ENCODE measurements around the gene LGI1. TPM values are rescaled to one million over a fixed set of nuclear protein-coding genes. Genes with fewer than 3 reads are reported as not detected.
A peak's percentile ranks its signal among the peaks of the same experiment; 100 is the strongest.
"Not testable (repeated sequence)": the region's sequence is repeated elsewhere in the genome, so short reads cannot be mapped to it uniquely, and the experiment has no call there.

LGI1 gene
- total RNA-seq, 1 donor from 2014 or later, result not detected

- DNase-seq, result no peak
These were observed 49.6 kb downstream of the LGI1 start for GRCh38 chr10:93807371-93807770.

GRCh38 chr10:93812659-93813338 lies 55.1 kb downstream of the LGI1 start:
- no peak for DNase-seq

GRCh38 chr10:93813507-93814465 lies 56.0 kb downstream of the LGI1 start:
- peak; percentile 67 for DNase-seq

- no peak for DNase-seq
These were observed 57.8 kb downstream of the LGI1 start for GRCh38 chr10:93815304-93816096.

GRCh38 chr10:93816123-93816747 lies 58.5 kb downstream of the LGI1 start:
- peak; percentile 59 for DNase-seq

GRCh38 chr10:93818086-93818485 lies 60.4 kb downstream of the LGI1 start:
- no peak for DNase-seq

- DNase-seq, result no peak
These were observed 61.8 kb downstream of the LGI1 start for GRCh38 chr10:93819520-93819919.

- DNase-seq, result peak; percentile 5
These were observed 62.7 kb downstream of the LGI1 start for GRCh38 chr10:93820434-93820833.

- DNase-seq, result peak; percentile 56
These were observed 63.5 kb downstream of the LGI1 start for GRCh38 chr10:93821051-93821772.

GRCh38 chr10:93826355-93826754 lies 68.6 kb downstream of the LGI1 start:
- no peak for DNase-seq

GRCh38 chr10:93827056-93827804 lies 69.5 kb downstream of the LGI1 start:
- DNase-seq, result no peak

- DNase-seq, result not testable (repeated sequence)
These were observed 73.3 kb downstream of the LGI1 start for GRCh38 chr10:93831065-93831464.

- DNase-seq, result no peak
These were observed 78.0 kb downstream of the LGI1 start for GRCh38 chr10:93835770-93836169.

GRCh38 chr10:93837822-93838221 lies 80.1 kb downstream of the LGI1 start:
- no peak for DNase-seq

- DNase-seq, result no peak
These were observed 80.5 kb downstream of the LGI1 start for GRCh38 chr10:93838278-93838677.

GRCh38 chr10:93841961-93842360 lies 84.2 kb downstream of the LGI1 start:
- no peak for DNase-seq

- DNase-seq, result no peak
These were observed 87.4 kb downstream of the LGI1 start for GRCh38 chr10:93844979-93845626.

Measured in dermis blood vessel endothelial cell (primary cell).